Gastrocnemius medialis (tissue), 4 donors: Measurements from ENCODE around the gene AFP. TPM values are rescaled to one million over a fixed set of nuclear protein-coding genes. Genes with fewer than 3 reads are reported as not detected.

ENCODE experiments used
- ATAC-seq, 2 donors: fragments of 150-250 bp; one replicate each; pipeline ENCODE4 v1.9.1; 2016
- DNase-seq, 2 donors: peaks; one replicate each; pipeline ENCODE4 v3.0.0-alpha.2; 2019
- H3K27ac ChIP-seq, 4 donors: fragments of 200-600 bp; sonication (generic); 1 replicate in 1 of 4; 2 replicates in 3 of 4; pipeline ENCODE4 v1.5.1; 2016 to 2018; ENCODE audit warnings: mild to moderate bottlenecking in 2 of 4, moderate library complexity in 1 of 4
- H3K27me3 ChIP-seq, 3 donors: fragments of 200-600 bp; sonication (generic) in 2 of 3; 1 replicate in 1 of 3; 2 replicates in 2 of 3; pipeline versions ENCODE4 v1.5.1 to v1.6.0; 2016 to 2019; ENCODE audit warnings: mild to moderate bottlenecking in 1 of 3, moderate library complexity in 1 of 3
- H3K36me3 ChIP-seq, 2 donors: fragments of 200-600 bp; sonication (generic) in 1 of 2; one replicate each; pipeline ENCODE4 v1.5.1; 2017 to 2018
- H3K4me1 ChIP-seq, 2 donors: fragments of 200-600 bp; sonication (generic) in 1 of 2; one replicate each; pipeline ENCODE4 v1.5.1; 2016 to 2017; ENCODE audit warnings: mild to moderate bottlenecking in 2 of 2
- H3K4me3 ChIP-seq, 4 donors: fragments of 200-600 bp; sonication (generic) in 3 of 4; 1 replicate in 1 of 4; 2 replicates in 3 of 4; pipeline ENCODE4 v1.5.1; 2016 to 2019; ENCODE audit warnings: mild to moderate bottlenecking in 2 of 4
- H3K9me3 ChIP-seq, 3 donors: fragments of 200-600 bp; sonication (generic) in 2 of 3; 1 replicate in 1 of 3; 2 replicates in 2 of 3; pipeline ENCODE4 v1.5.1; 2016 to 2019
- CTCF ChIP-seq, 5 experiments: fragments of 450-650 bp in 3 of 5; fragments of 200-600 bp in 2 of 5; sonication (generic) in 2 of 5; IDR thresholded peaks in 4 of 5; conservative IDR thresholded peaks in 1 of 5; 1 replicate in 4 of 5; 2 replicates in 1 of 5; pipeline ENCODE4 v1.5.1; 2016 to 2019; ENCODE audit warnings: antibody characterized with exemption in 5 of 5, mild to moderate bottlenecking in 3 of 5, moderate library complexity in 3 of 5
- POLR2A ChIP-seq, 2 donors: fragments of 450-650 bp; IDR thresholded peaks; one replicate each; pipeline ENCODE4 v1.6.1; 2017; ENCODE audit warnings: antibody characterized with exemption in 2 of 2, mild to moderate bottlenecking in 2 of 2, moderate library complexity in 2 of 2
- in situ Hi-C, 4 donors: fragments of 200-750 bp; cut with MboI; loops; one replicate each; pipeline versions ENCODE4 v1.15.0 to v1.8.0; 2017; ENCODE audit warnings: low sequenced_read_pairs in 4 of 4
- intact Hi-C: fragments of 100-400 bp; cut with DNase I; formaldehyde crosslinking; loops from one replicate; pipeline ENCODE4 v1.15.1; 2023; ENCODE audit warnings: low total_unique reads
- total RNA-seq, 4 donors: library from RNA; depleted of rRNA; stranded (reverse); fragments of >200 nt; gene quantifications; one replicate each; pipeline versions ENCODE4 v1.1.0 to v1.2.3, GENCODE V29; 2016

AFP gene
- total RNA-seq, 4 donors from 2014 or later: not detected

GRCh38 chr4:73408181-73408867 lies 27.7 kb upstream of the AFP start:
- Histone ChIP-seq H3K9me3 (no peaks in the 10 kb centered on the region), H3K27me3 (no peaks in the 10 kb centered on the region), H3K36me3 (no peaks in the 10 kb centered on the region), H3K27ac (no peak overlapping the region), H3K4me1 (no peaks in the 10 kb centered on the region), H3K4me3 (no peak overlapping the region)
- DNase-seq: no peak
- ATAC-seq: no peak
- no peak for TF ChIP-seq POLR2A (IDR thresholded peaks at IDR 0.05)
- no peak for TF ChIP-seq CTCF (IDR thresholded peaks at IDR 0.05 in 4 of 5, conservative IDR thresholded peaks at IDR 0.05 in 1 of 5)
- in situ Hi-C loops: no loop called here
- intact Hi-C loops: no loop called here

- H3K36me3 ChIP-seq: no peaks in the 10 kb centered on the region
- ATAC-seq (no peak), DNase-seq (no peak)
- in situ Hi-C loops (no loop called here), intact Hi-C loops (no loop called here)
- H3K4me3 ChIP-seq: no peak overlapping the region
- H3K27ac ChIP-seq: no peak overlapping the region
- no peak for TF ChIP-seq POLR2A (IDR thresholded peaks at IDR 0.05)
- TF ChIP-seq CTCF (IDR thresholded peaks at IDR 0.05 in 4 of 5, conservative IDR thresholded peaks at IDR 0.05 in 1 of 5): no peak
- H3K9me3 ChIP-seq: no peaks in the 10 kb centered on the region
- no peaks in the 10 kb centered on the region for H3K27me3 ChIP-seq
- H3K4me1 ChIP-seq: no peaks in the 10 kb centered on the region
These were observed 26.8 kb upstream of the AFP start for GRCh38 chr4:73409012-73409862.

- H3K27me3 ChIP-seq: no peaks in the 10 kb centered on the region
- TF ChIP-seq CTCF (IDR thresholded peaks at IDR 0.05 in 4 of 5, conservative IDR thresholded peaks at IDR 0.05 in 1 of 5): no peak
- TF ChIP-seq POLR2A (IDR thresholded peaks at IDR 0.05): no peak
- H3K27ac ChIP-seq: no peak overlapping the region
- no peak overlapping the region for H3K4me3 ChIP-seq
- no peaks in the 10 kb centered on the region for H3K4me1 ChIP-seq
- in situ Hi-C loops: no loop called here
- DNase-seq (no peak), ATAC-seq (no peak)
- intact Hi-C loops: no loop called here
- no peaks in the 10 kb centered on the region for H3K36me3 ChIP-seq
- no peaks in the 10 kb centered on the region for H3K9me3 ChIP-seq
These were observed 26.0 kb upstream of the AFP start for GRCh38 chr4:73409978-73410548.

- no peak for ATAC-seq
- H3K9me3 ChIP-seq: no peaks in the 10 kb centered on the region
- intact Hi-C loops: no loop called here
- no peak overlapping the region for H3K4me3 ChIP-seq
- no peak for DNase-seq
- H3K27ac ChIP-seq: no peak overlapping the region
- TF ChIP-seq CTCF (IDR thresholded peaks at IDR 0.05 in 4 of 5, conservative IDR thresholded peaks at IDR 0.05 in 1 of 5): no peak
- TF ChIP-seq POLR2A (IDR thresholded peaks at IDR 0.05): no peak
- H3K4me1 ChIP-seq: no peaks in the 10 kb centered on the region
- in situ Hi-C loops: no loop called here
- H3K36me3 ChIP-seq: no peaks in the 10 kb centered on the region
- no peaks in the 10 kb centered on the region for H3K27me3 ChIP-seq
These were observed 24.9 kb upstream of the AFP start for GRCh38 chr4:73410916-73411730.
